HG03378 (cell line): ENCODE results near the gene ZNF573.
"Not testable (repeated sequence)": the region's sequence is repeated elsewhere in the genome, so short reads cannot be mapped to it uniquely, and the experiment has no call there.

ENCODE experiments used
- ATAC-seq: cut with Tn5 transposase; IDR thresholded peaks from one replicate; pipeline ENCODE4 v1.9.1; 2021; ENCODE audit warnings: mild to moderate bottlenecking, moderate library complexity; ENCODE audit not compliant: unreplicated experiment

The ZNF573 gene

GRCh38 chr19:37779127-37780005, at the start of gene ZNF573:
TSS of gene ZNF573 (minus strand) at chr19:37779586. CDS start at chr19:37773729, 5,857 bp downstream.
- peak; percentile 73 for ATAC-seq

DNA sequence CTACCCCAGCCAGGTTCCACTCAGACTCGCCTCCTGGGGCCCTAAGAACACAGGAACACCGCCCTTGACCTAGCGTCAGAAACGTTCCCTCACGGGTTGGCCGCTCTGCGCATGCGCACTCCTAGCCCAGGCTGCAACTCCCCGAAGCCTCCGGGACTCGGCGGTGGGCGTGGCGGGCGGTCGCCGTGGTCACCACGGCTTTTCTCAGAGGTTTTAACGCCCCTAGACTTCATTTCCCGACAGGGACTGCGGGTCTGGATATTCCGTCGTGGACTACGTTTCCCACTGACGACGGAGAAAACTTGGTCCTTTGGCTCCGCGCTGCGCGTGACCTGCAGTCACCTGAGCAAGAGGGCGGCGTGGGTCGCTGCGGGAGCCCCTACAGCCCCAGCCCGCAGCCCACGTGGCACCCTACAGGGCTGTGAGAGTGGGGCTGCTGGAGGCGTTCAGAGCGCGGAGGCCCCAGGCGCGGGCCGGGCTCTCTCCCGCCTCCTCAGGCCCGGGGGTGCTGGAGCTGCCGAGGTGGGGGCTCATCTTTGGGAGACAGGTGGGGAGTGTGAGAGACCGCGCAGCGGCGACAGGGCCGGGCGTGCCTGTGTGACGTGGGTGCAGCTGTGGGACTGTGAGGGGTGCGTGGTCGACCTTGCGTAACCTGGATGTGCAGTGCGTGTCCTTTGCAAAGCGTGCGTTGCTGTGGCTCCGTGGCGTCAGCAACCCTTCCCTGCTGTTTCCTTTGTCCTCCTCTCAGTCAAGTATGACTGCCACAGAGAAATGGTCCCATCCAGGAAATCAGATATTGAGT, 38.0 kb upstream of the ZNF573 start:
- no peak for ATAC-seq

GRCh38 chr19:37815611-37816010, 36.2 kb upstream of the ZNF573 start:
- not testable (repeated sequence) for ATAC-seq

DNA sequence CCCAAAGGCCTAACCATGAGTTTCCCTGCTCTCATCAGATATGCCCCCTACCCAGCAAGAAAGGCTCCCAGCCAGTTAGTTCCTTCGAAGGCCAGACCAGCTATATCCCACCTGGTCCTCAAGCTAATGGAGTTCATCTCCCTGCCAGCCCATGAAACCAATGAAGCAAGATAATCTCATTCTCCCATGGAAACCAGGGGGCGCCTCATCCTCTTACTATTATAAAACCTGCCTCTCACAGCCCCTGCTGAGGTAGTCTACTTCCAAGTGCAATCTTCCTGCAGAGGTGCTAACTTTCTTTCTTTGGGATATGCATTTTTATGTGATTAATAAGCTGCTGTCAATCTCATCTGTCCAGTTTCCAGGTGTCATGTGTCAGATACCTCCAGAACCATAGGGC, 34.0 kb upstream of the ZNF573 start:
- ATAC-seq = no peak

DNA sequence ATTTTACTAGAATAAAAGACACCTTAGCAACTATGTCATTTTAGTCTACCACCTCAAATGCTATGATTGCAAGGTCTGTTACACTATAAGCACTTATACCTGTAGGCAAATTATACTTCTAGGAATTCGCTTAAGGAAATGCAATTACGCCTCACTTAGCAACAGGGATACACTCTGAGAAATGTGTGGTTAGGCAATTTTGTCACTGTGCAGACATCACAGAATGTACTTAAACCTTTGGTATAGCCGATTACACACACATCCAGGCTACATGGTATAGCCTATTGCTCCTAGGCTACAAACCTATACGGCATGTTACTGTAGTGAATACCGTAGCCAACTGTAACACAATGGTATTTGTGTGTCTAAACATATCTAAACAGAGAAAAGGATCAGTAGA, 30.0 kb upstream of the ZNF573 start:
- no peak for ATAC-seq

DNA sequence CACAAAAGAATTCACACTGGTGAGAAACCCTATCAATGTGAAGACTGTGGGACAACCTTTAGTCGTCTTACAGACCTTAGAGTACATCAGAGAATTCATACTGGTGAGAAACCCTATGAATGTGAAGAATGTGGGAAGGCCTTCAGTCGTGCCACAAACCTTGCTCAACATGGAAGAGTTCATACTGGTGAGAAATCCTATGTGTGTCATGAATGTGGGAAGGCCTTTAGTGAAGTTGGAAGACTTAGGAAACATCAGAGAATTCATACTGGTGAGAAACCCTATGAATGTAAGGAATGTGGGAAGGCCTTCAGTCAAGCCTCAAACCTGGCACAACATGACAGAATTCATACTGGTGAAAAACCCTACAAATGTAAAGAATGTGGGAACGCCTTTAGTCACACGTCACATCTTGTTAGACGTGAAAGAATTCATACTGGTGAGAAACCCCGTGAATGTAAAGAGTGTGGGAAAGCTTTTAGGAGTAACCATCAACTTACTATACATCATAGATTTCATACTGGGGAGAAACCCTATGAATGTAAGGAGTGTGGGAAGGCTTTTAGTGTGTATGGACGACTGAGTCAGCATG, 24.0 kb upstream of the ZNF573 start:
- ATAC-seq = no peak

- ATAC-seq = no peak
Measured at GRCh38 chr19:37790244-37790925, 11.0 kb upstream of the ZNF573 start.

DNA sequence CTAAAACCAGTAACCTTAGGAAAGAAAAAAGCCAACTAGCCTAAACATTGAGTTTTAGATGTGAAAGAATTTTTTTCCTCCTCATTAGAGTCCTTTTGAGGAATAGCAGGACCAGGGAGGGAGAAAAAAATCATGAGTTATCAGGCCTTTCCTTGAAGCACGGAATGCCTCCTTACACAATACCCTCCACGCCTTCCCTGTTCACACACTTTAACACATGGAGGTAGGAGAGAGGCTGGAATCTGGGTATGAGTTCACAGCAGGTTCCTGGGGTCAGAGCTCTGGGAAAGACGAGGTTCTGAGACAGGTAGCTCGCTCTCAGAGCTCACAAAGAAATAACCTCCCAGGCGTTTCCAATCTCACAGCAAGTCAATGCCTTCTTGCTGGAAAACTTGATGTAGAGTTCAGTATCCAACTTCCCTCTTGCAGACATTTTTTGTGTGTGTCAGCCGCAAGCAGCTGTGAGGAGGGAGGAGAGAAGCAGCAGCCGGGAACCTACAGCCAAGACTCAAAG, 716 bp downstream of the ZNF573 start:
- ATAC-seq = no peak

- ATAC-seq = no peak
Measured at GRCh38 chr19:37770985-37771384, 8.4 kb downstream of the ZNF573 start.

- ATAC-seq = no peak
Measured at GRCh38 chr19:37763488-37763887, 15.9 kb downstream of the ZNF573 start.

- ATAC-seq = not testable (repeated sequence)
Measured at GRCh38 chr19:37757683-37758082, 21.7 kb downstream of the ZNF573 start.

DNA sequence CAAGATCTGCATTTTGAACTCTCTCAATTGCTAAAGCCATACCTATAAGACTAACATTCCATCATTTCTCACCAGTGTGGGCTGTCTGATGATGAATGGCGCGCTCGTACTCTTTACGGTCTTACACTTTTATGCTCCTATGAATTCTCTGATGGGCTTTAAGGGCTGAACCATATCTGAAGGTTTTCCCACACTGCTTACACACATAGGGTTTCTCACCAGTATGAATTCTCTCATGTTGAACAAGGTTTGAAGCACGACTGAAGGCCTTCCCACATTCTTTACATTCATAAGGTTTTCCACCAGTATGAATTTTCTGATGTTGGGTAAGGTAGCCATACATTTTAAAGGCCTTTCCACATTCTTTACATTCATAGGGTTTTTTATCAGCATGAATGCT, 41.0 kb downstream of the ZNF573 start:
- no peak for ATAC-seq

DNA sequence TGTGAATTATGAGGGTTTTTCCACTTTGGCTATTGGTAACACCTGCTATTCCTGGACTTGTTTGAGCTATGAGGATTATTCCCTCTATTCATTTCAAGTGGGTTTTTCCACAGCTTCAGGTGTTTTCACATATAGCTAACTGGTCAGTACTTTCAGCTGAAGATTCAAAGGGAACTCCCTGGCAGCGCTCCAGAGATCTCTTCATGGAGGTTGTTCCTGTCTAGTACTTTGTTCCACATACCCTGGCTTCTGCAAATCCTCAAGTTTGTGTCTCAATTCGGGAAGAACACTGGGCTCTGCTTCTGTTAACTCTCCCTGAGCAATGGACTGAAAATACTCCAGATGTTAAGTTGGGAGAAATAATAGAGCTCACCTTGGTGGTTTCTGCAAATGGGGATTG, 54.2 kb downstream of the ZNF573 start:
- ATAC-seq = no peak

GRCh38 chr19:37719927-37720265, 59.5 kb downstream of the ZNF573 start:
- no peak for ATAC-seq

DNA sequence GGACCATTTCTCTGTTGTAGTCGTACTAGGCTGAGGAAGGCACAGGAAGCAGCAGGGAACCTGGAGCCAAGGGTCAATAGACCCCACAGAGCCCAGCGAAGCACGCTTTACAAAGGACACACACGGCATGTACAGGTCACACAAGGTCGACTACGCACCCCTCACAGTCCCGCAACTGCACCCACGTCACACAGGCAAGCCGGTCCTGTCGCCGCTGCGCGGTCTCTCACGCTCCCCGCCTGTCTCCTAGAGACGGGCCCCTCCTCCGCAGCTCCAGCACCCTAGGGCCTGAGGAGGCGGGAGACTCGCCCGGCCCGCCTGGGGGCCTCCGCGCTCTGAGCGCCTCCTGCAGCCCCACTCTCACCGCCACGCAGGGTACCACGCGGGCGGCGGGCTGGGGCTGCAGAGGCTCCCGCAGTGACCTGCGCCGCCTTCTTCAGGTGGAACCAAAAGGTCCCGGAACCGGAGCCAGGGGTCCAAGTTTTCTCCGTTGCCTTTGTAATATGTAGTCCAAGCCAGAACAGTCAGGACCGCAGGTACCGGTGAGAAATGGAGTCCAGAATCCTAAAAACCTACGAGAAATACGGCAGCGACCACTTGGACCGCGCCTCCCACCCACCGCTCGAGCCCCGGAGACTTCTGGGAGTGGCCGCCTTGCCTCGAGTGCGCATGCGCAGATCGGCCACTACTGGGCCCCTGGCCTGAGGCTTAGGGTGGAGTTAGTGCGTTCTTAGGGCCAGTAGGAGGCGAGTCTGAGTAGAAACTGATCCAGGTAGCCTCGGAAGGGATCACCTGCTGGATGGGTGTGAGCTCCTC, 60.1 kb downstream of the ZNF573 start, which contains the start of gene ZNF607:
TSS of gene ZNF607 (minus strand) at position 651 of the 816 bp plus-strand sequence. CDS start 8,143 bp downstream, outside the sequence.
- peak; percentile 72 for ATAC-seq

GRCh38 chr19:37718304-37718703, 61.1 kb downstream of the ZNF573 start:
- ATAC-seq = no peak

- ATAC-seq = no peak
Measured at GRCh38 chr19:37716140-37716539, 63.2 kb downstream of the ZNF573 start.

DNA sequence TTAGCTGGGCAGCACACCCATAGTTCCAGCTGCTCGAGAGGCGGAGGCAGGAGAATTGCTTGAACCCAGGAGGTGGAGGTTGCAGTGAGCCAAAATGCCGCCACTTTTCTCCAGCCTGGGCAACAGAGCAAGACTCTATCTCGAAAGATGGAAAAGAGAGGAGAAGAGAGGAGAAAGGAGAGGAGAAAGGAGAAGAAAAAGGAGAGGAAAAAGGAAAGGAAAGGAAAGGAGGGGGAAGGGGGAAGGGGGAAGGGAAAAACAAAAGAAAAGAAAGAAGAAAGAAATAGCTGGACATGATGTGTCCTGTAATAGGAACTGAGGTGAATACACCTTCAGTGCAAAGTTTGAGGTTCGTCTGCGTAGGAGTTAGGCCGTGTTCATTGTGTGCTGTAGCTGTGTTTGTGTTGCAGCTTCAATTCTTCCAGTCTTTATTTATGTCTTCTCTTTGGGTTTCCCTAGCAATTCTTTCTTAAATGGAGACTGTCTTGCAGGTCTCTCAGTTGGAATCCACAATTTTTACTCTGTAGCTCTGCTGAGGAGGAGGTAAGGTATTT, 73.3 kb downstream of the ZNF573 start:
- ATAC-seq = no peak

DNA sequence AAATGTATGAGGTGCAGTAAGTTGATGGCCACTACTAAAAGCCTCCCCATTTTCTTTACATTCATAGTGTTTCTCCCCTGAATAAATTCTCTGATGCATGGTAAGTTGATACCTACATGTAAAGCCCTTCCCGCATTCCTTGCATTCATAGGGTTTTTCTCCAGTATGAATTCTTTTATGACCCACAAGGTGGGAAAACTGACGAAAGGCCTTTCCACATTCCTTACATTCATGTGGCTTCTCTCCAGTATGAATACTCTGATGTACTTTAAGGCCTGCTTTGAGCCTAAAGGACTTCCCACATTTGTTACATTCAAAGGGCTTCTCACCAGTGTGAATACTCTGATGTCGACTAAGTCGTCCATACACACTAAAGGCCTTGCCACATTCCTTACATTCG, 80.3 kb downstream of the ZNF573 start:
- ATAC-seq = no peak

DNA sequence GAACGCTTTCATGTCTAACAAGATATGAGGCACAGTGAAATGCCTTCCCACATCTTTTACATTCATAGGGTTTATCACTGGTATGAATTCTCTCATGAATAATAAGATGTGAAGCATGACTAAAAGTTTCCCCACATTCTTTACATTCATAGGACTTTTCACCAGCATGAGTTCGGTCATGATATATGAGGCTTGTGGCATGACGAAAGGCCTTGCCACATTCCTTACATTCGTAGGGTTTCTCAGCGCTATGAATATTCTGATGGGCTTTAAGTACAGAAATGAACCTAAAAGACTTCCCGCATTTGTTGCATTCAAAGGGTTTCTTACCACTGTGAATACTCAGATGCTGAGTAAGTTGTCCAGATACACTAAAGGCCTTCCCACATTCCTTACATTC, 81.2 kb downstream of the ZNF573 start:
- no peak for ATAC-seq
